HG03066 (cell line): ENCODE results near the gene GPR151.
"Not testable (repeated sequence)": the region's sequence is repeated elsewhere in the genome, so short reads cannot be mapped to it uniquely, and the experiment has no call there.

Source experiments
- ATAC-seq: cut with Tn5 transposase; IDR thresholded peaks from one replicate; pipeline ENCODE4 v1.9.1; 2021; ENCODE audit warnings: low read depth; ENCODE audit not compliant: unreplicated experiment

Gene GPR151

GRCh38 chr5:146516151-146516475 is at the start of gene GPR151:
Gene GPR151, minus strand, starts transcription at chr5:146516190. Its CDS starts 77 bp downstream, at chr5:146516113.
- ATAC-seq, result no peak

- ATAC-seq, result no peak
Observed at GRCh38 chr5:146564007-146564762, 48.2 kb upstream of the GPR151 start.

- no peak for ATAC-seq
Observed at GRCh38 chr5:146562461-146562860, 46.5 kb upstream of the GPR151 start.

DNA sequence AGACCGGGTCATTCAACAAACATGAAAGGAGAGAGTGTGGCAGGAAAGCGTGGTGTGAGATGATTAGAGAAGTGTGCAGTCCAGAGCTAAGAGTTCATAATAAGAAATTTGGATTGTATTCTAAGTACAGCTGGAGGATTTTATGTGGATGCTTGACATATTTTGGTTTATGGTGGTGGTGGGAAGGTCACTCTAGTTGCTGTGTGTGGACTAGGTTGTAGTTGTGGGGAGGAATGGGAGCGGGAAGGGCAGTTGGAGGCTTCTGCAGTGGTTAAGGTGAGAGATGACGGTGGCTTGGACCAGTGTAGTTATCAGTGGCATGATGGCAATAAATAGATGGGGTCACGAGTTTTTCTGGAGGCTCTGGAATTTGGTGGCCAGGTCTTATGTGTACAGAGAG is 45.7 kb upstream of the GPR151 start:
- ATAC-seq, result no peak

- ATAC-seq, result no peak
Observed at GRCh38 chr5:146560205-146560812, 44.3 kb upstream of the GPR151 start.

- not testable (repeated sequence) for ATAC-seq
Observed at GRCh38 chr5:146556884-146557283, 40.9 kb upstream of the GPR151 start.

DNA sequence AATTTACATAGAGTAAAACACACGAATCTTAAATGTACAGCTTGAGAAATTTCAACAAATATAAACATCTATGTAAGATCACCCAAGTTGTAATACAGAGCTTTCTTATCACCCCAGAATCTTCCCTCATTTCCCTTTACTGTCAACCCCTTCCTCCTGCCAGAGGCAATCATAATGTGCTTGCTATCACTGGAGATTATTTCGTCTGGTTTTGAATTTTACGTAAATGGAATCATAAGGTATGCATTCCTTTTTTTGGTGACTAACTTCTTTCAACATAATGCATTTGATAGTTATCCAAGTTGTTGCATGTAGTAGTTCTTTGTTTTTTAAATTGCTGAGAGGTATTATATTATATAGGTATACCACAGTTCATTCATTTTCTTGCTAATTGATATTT is 37.5 kb upstream of the GPR151 start:
- ATAC-seq, result no peak

DNA sequence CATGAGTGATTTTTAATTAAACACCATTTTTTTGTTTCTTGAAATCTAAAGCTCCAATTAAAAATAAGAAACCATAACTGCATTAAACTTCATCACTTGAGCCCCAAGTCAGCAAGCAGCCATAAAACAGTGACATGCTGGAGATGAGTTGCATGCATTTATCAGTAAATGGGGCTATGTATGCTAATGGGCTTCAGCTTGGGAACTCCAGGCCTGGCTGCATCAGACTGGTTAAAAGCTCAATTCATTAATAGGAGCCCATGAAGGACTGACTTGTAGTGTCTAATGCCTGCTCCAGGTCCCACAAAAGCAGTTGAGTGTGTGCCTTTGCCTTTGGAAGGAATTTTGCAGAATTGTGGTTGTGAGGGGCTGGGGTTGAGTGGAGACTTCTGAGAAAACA is 33.6 kb upstream of the GPR151 start:
- ATAC-seq, result no peak

DNA sequence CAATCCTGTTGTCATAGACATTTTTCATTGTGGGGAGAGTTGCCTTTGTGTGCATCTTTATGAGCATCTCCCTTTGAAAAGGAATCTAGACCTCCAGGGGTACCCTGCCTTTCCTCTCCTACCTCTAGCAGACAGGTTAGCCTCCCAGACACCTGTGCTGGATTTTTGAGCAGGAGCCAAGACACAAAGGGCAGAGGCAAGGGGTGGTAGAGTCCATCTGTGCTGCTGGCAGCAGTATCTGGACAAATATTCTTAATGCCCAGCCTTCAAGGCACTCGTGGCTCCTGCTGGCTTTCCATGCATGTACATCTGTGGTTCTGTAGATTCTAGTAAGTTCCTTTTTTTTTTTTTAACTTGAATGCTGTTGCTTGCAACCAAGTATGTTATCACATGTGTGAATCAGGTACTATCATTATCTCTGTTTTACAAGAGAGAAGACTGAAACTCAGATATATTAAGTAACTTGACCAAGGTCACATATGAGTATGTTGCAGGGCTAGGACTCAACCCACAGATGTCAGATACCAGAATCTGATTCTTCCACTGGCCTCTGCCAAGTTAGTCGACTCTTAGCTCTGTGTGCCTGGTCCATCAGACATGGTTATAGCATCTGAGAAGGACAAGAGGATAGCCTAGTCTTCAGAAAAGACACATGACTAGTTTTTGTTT is 32.9 kb upstream of the GPR151 start:
- no peak for ATAC-seq

GRCh38 chr5:146544232-146544631 is 28.2 kb upstream of the GPR151 start:
- ATAC-seq, result no peak

DNA sequence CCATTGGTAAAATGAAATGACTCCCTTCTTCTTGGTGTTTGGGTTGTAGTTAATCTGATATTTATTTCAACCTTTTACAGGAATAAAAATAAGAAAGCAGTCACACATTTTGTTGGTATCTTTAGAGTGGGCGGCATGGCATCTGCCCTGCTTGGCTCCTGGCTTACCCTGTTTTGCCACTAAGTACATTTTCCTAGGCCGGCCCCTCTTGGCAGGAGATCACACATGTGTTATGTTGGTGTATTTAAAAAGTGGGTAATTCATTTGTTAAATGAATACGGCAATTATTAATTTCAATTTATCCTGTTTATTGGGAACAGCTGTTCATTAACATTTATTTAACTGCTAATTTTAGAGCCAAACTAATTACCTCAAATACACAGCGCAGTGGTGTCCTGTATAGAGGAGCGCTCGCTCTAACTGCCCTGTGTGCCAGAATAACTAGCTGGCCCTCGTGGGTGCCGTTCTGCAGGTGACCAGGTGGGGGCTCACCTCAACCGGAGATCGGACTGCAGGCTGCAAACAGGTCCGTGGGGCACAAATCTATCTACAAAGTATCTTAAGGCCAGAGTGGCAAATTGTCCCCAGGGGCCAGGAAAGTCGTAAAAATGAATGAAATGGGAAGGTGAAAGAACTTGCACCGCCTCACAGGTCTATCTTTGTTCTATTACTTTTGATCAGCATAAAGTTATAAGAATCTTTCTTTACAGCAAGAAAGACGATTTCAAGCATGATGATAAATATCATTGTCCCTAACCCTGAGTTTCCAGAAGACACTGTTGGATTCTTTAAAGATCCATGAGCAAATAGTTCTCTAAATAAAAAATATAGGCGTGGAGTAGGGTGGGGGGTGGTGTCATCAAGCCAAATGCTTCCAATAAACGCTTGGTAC is 26.2 kb upstream of the GPR151 start:
- ATAC-seq, result peak; percentile 92

DNA sequence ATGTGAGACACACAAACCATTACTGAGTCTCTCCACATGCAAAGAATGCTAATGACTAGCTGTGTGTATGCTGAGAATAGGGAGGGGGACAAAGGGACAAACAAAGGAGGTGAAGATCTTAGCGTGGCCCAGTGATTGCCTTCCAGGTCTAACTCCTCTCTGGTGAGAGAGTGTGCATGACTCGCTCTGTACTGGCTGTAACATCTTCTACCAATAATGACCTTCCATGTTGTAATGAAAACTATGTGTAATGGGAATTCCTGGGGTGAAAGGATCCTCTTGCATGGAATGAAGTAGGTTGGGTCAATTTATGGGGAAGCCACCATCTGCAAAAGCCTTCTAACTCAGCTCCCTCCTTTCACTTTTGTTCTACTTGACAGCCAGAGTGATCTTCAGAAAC is 24.4 kb upstream of the GPR151 start:
- ATAC-seq, result no peak

DNA sequence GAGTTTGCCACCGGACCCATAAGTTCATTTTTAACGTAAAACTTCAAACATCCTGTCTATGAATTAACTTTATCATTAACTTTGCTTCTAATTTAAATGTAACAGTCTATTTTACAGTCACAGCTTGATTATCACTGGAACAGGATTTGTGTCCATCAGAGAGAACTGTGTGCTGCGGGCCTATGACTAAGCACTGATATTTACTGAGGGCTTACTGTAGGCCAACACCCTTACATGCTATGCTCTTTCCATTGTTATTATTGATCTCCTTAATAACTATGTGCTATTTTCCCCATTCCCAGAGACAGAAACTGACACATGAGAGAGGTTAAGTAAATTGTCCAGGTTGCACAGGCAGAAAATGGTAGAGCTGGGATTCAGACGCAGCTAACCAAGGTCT is 24.0 kb upstream of the GPR151 start:
- no peak for ATAC-seq

DNA sequence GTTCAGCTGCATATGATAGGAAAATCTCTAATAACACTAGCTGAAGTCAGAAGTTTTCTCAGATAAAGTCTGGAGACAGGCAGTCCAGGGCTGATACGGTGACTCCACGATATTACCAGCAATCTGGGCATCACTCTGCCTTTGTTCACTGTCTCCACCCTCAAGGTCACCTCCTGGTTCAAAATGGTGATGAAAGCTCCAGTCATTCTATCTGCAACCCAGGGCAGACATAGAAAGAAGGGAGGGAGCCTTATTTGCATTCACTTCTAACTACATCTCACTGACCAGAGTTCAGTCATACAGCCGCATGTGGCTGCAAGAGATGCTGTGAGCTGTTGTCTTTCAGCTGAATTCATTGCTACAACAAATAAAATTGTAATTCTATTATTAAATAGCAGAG is 22.4 kb upstream of the GPR151 start:
- no peak for ATAC-seq

DNA sequence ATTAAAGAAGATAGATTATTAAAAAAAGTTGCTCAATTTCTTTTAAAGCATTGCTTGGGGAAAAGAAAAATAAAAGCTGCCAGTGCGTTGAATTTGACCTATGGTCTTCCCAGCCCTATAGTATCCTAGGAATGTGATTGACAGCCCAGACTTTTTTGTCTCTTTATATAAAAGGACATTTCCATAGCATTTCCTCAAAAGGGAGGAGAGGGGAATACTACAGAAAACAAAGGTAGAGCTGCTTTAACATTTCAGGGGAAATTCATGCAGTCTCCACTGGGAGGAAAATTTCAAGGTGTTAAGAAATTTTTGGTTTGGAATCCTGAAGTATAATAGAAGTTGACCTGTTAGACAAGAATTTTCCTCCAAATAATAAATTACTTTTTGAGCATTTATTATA is 17.9 kb upstream of the GPR151 start:
- no peak for ATAC-seq

- peak; percentile 98 for ATAC-seq
Observed at GRCh38 chr5:146533260-146533857, 17.4 kb upstream of the GPR151 start.

DNA sequence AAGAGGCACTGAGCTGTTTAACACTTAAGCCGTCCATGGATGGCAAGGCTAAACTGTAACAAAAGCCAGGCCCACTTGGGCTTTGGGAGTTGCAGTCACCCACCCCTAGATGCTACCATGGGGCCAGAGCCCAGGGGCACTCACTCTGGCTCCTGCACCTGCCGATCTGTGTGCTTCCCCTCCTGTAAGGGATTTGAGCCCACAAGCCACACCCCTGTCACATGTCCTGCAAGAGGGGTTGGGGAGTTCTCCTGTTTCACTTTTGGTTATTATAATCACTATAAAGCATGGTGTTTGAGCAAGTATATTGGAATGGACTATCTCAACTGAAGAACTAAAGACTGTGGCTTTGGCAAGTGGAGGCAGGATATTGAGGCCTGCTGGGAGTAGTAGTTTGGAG is 14.0 kb upstream of the GPR151 start:
- ATAC-seq, result peak; percentile 41

DNA sequence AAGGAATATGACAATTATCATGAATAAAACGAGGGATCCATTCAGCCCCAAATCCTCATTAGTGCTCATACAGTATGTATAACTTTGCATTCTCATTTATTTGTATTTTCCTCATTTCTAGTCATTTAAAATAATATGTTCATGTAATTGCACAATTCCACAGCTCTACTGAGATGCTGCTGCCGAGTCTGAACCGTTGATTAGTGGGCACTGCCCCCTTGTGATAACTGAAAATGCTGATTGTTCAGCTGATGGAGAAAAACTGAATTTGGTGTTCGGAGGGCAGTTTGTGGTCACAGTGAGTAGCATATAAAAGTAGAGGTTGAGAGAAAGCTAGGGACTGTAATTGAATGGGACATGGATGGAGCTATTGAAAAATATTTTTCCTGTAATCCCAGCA is 12.2 kb upstream of the GPR151 start:
- no peak for ATAC-seq

- ATAC-seq, result no peak
Observed at GRCh38 chr5:146527785-146528184, 11.8 kb upstream of the GPR151 start.

DNA sequence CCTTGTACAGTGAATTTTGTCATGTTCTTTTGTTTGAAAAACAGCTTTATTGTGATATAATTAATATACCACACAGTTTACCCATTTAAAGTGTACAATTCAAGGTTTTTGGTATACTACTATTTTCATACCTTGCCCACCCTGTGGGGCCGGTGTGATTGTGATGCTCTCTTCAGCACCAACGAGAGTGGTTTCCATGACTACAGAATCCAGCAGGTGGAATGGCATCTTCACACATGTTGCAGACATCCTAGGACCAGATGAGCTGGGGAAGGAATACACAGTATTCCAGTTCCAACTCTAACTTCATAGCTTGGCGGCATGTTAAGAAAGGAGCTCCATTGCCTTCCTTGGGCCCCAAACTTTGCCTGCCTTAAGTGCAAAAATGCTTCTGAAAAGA is 7.7 kb upstream of the GPR151 start:
- ATAC-seq, result no peak
